Smooth muscle cell (in vitro differentiated cells): ENCODE measurements around the gene TRIM71. TPM values are rescaled to one million over a fixed set of nuclear protein-coding genes. Genes with fewer than 3 reads are reported as not detected.
A peak's percentile ranks its signal among the peaks of the same experiment; 100 is the strongest.
"Not testable (repeated sequence)": the region's sequence is repeated elsewhere in the genome, so short reads cannot be mapped to it uniquely, and the experiment has no call there.

Experiments used
- DNase-seq: peaks from one replicate; lab custom pipeline; 2025; ENCODE audit not compliant: unreplicated experiment; lab: John Stamatoyannopoulos, UW
- H2AFZ ChIP-seq: fragments of 200-600 bp; sonication (generic); 2 replicates; pipeline ENCODE4 v1.6.0; 2016; ENCODE audit warnings: antibody characterized with exemption, low read depth, mild to moderate bottlenecking
- H3F3A ChIP-seq: fragments of 200-600 bp; sonication (generic); 2 replicates; pipeline ENCODE4 v1.6.0; 2017; ENCODE audit warnings: antibody characterized with exemption, low read depth
- H3K27ac ChIP-seq: fragments of 200-600 bp; sonication (generic); 2 replicates; pipeline ENCODE4 v1.5.1; 2016; ENCODE audit warnings: low read depth, mild to moderate bottlenecking
- H3K27me3 ChIP-seq: fragments of 200-600 bp; sonication (generic); 2 replicates; pipeline ENCODE4 v1.6.1; 2016; ENCODE audit warnings: low read depth, mild to moderate bottlenecking
- H3K36me3 ChIP-seq: fragments of 200-600 bp; sonication (generic); 2 replicates; pipeline ENCODE4 v1.5.1; 2016; ENCODE audit warnings: low read depth
- H3K4me1 ChIP-seq: fragments of 200-600 bp; sonication (generic); 2 replicates; pipeline ENCODE4 v1.5.1; 2016; ENCODE audit warnings: low read depth
- H3K4me2 ChIP-seq: fragments of 200-600 bp; sonication (generic); 2 replicates; pipeline ENCODE4 v1.6.0; 2016; ENCODE audit warnings: mild to moderate bottlenecking
- H3K4me3 ChIP-seq: fragments of 200-600 bp; sonication (generic); 2 replicates; pipeline ENCODE4 v1.5.1; 2016; ENCODE audit warnings: mild to moderate bottlenecking
- H3K79me2 ChIP-seq: fragments of 200-600 bp; sonication (generic); 2 replicates; pipeline ENCODE4 v1.6.0; 2016; ENCODE audit warnings: low read depth, mild to moderate bottlenecking
- H3K9ac ChIP-seq: fragments of 200-600 bp; sonication (generic); 2 replicates; pipeline ENCODE4 v1.6.0; 2016; ENCODE audit warnings: low read depth
- H3K9me3 ChIP-seq: fragments of 200-600 bp; sonication (generic); replicated peaks from 2 replicates; pipeline ENCODE4 v1.5.1; 2016; ENCODE audit warnings: low read depth
- H4K20me1 ChIP-seq: fragments of 200-600 bp; sonication (generic); 2 replicates; pipeline ENCODE4 v1.6.0; 2016; ENCODE audit warnings: low read depth
- CTCF ChIP-seq: fragments of 200-600 bp; sonication (generic); IDR thresholded peaks from 2 replicates; pipeline ENCODE4 v1.5.1; 2017; ENCODE audit warnings: borderline replicate concordance, mild to moderate bottlenecking, antibody characterized with exemption; ENCODE audit not compliant: insufficient read depth, poor library complexity, severe bottlenecking
- WGBS: methylation state at CpG from one replicate; pipeline ENCODE4 v1.1.7; 2016; ENCODE audit warnings: low lambda C conversion rate; 5-methylcytosine and 5-hydroxymethylcytosine counted together
- polyA plus RNA-seq: library from polyadenylated mRNA; unstranded; fragments of >200 nt; fragmentation: Nextera tagmentation; extraction: Ambion mirVana; gene quantifications from 2 replicates; pipeline ENCODE4 v1.2.1, GENCODE V29; 2016
- total RNA-seq: library from RNA; depleted of rRNA; stranded (reverse); fragments of >200 nt; gene quantifications from 2 replicates; pipeline ENCODE4 v1.2.3, GENCODE V29; 2014

TRIM71 gene
- total and polyA plus RNA-seq, 2 experiments from 2014 or later = 0.19 to 1.1 TPM

- TF ChIP-seq CTCF = no peak
- H4K20me1 ChIP-seq = no peaks in the 10 kb centered on the region
- no peaks in the 10 kb centered on the region for H3K36me3 ChIP-seq
- 30% methylated on average over 12 of the region's 12 CpGs for WGBS
- H3K4me1 ChIP-seq = peaks cover 11% of the 10 kb centered on the region
- peaks cover 7% of the 10 kb centered on the region for H3K79me2 ChIP-seq
- no peaks in the 10 kb centered on the region for H3K9me3 ChIP-seq
- peak overlapping the region; percentile 85 for H3K4me2 ChIP-seq
- no peak overlapping the region for H3K9ac ChIP-seq
- peak overlapping the region; percentile 64 for H3K4me3 ChIP-seq
- no peak overlapping the region for H3K27ac ChIP-seq
- no peak for DNase-seq
- peak overlapping the region; percentile 87 for H2AFZ ChIP-seq
- peaks cover 2% of the 10 kb centered on the region for H3F3A ChIP-seq
- peaks cover 35% of the 10 kb centered on the region for H3K27me3 ChIP-seq
Observed at GRCh38 chr3:32820971-32821685, 3.3 kb downstream of the TRIM71 start.

GRCh38 chr3:32821686-32822296 is 4.0 kb downstream of the TRIM71 start:
- H4K20me1 ChIP-seq = no peaks in the 10 kb centered on the region
- no peak overlapping the region for H3K27ac ChIP-seq
- peaks cover 35% of the 10 kb centered on the region for H3K27me3 ChIP-seq
- peaks cover 7% of the 10 kb centered on the region for H3K79me2 ChIP-seq
- H3K9me3 ChIP-seq = no peaks in the 10 kb centered on the region
- no peaks in the 10 kb centered on the region for H3F3A ChIP-seq
- no peak for TF ChIP-seq CTCF
- no peaks in the 10 kb centered on the region for H3K36me3 ChIP-seq
- peak overlapping the region; percentile 87 for H2AFZ ChIP-seq
- WGBS = 12% methylated on average over 39 of the region's 44 CpGs
- H3K9ac ChIP-seq = no peak overlapping the region
- DNase-seq = no peak
- H3K4me3 ChIP-seq = peak overlapping the region; percentile 64
- peaks cover 11% of the 10 kb centered on the region for H3K4me1 ChIP-seq
- peak overlapping the region; percentile 85 for H3K4me2 ChIP-seq

GRCh38 chr3:32822609-32823498 is 5.1 kb downstream of the TRIM71 start:
- no peaks in the 10 kb centered on the region for H3F3A ChIP-seq
- H3K79me2 ChIP-seq = peaks cover 7% of the 10 kb centered on the region
- 81% methylated on average over 5 of the region's 5 CpGs for WGBS
- no peak overlapping the region for H3K9ac ChIP-seq
- peaks cover 28% of the 10 kb centered on the region for H3K27me3 ChIP-seq
- TF ChIP-seq CTCF = no peak
- H3K9me3 ChIP-seq = no peaks in the 10 kb centered on the region
- no peaks in the 10 kb centered on the region for H4K20me1 ChIP-seq
- H3K4me2 ChIP-seq = no peak overlapping the region
- no peak overlapping the region for H3K27ac ChIP-seq
- no peak for DNase-seq
- H3K4me1 ChIP-seq = peaks cover 11% of the 10 kb centered on the region
- H3K4me3 ChIP-seq = no peak overlapping the region
- no peaks in the 10 kb centered on the region for H3K36me3 ChIP-seq
- no peak overlapping the region for H2AFZ ChIP-seq

- H3K27ac ChIP-seq, H3K9me3 ChIP-seq, H3K9ac ChIP-seq, H3K4me3 ChIP-seq, H3F3A ChIP-seq, H2AFZ ChIP-seq, H4K20me1 ChIP-seq, H3K36me3 ChIP-seq, H3K79me2 ChIP-seq, H3K4me2 ChIP-seq, DNase-seq: not testable (repeated sequence)
- Histone ChIP-seq H3K27me3 (peaks cover 21% of the 10 kb centered on the region), H3K4me1 (peaks cover 11% of the 10 kb centered on the region)
- WGBS = 94% methylated on average over 21 of the region's 21 CpGs
Observed at GRCh38 chr3:32823641-32824184, 5.9 kb downstream of the TRIM71 start.
